Ecto neural progenitor cell (in vitro differentiated cells): ENCODE results near the gene MBNL2.

ENCODE experiments used
- DNase-seq: peaks from one replicate; pipeline ENCODE4 v3.0.0-alpha.2; 2018; ENCODE audit warnings: low spot score

MBNL2 gene

DNA sequence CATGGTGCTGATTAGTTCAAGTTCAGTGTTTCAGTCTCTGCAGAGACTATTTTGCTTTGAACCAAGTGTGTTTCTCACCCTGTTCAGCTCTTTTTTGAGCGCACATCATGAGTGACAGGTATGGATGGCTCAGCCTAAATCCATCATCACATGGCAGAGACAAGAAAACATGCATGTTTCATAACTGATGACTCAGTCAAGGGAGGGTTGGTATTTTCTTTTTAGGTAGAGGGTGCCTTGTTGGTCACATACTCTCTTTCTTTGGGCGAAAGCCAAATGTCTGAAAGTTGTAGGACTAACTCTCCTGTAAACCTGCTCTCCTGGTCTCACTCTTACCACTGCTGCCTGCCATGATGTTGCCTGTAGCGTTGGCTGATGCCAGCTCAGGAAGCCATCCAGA is 163.7 kb downstream of the MBNL2 start:
- no peak for DNase-seq

DNA sequence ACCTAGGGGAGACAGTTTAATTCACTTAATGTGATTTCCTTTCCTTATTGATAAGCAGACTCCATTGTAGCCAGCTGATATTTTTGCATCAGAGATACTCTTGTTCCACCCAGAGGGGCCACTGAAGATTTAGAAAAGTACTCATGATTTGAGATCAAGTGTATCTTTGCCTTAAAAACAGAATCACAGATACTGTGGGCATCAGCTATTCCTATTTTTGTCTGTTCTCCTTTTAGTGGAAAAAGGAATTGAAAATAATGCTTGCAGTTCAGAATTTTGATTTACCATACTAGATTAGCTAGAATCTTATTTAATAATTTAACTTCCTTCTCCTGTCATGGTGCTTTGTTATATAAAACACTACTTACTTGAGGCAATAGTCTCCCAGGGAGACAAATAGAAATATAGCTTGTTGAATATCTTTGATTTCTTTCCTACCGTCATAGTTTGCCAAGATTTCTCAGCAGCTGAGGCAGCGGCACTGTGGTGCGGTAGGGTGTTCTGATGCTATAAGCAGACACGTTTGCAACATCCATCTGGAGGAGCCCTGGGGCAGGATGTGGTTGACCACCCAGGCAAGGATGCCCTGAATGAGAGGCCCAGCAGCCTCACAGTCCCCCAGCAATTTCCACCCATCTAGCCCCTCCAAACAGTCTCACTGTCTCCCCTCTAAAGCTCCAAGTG is 164.8 kb downstream of the MBNL2 start:
- DNase-seq: no peak

DNA sequence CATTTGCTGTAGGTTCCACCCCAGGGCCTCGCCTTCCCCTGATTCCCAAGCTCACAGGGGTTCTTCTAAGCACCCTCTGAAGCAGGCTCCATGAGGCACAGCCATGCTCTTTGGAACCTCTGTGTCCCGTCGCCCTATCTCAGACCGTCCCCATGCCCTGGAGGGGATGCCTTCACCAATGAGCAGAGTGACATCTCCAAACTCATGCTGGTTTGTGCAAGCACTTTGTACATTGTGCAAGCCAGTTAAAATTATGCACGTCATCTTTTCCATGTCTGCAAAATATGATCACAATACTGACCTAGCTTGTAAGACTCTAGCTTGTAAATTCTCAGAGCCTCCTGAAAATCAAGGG is 165.3 kb downstream of the MBNL2 start:
- no peak for DNase-seq

- no peak for DNase-seq
Observed at GRCh38 chr13:97387890-97388289, 165.8 kb downstream of the MBNL2 start.

DNA sequence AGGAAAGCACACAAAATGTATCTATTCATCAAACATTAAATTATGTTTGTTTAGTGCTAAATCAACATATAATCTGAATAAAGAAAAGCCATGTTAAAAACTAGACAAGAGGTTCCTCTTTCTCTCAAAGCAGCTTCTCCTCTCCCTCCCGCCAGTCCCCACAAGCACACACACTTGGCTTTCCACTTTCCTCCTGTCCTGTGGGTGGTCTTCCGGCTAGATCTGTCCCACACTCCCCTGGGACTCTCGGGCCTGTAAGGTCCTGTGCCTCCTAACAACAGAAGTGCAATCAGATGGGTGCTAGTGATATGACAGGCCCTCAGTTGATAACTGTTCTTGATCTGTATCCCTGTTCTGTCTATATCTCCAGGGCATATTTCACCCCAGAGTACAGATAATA is 166.2 kb downstream of the MBNL2 start:
- no peak for DNase-seq

DNA sequence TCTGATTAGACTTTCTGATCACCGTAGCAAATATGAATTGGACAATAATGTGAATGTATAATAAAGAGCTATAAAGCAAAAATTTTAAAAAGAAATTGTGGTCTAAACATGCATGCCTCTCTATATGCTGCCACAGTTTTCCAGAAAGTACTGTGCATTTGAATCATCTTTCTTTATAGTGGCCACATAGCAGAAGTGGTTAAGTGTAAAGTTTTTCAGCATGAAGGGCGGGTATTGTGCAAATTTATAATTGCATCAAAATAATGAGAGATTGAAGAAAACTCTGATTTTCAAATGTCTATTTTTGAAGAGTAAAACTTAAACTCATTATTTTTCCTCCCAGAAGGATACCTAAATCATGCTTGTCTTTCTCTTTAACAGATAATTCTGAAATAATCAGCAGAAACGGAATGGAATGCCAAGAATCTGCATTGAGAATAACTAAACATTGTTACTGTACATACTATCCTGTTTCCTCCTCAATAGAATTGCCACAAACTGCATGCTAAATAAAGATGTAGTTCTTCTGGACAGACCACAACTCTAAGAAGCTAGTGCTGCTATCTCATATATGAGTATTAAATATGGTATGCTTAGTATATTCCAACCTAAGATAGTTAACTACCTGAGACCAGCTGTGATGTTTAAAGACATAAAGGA is 168.9 kb downstream of the MBNL2 start:
- DNase-seq: no peak

GRCh38 chr13:97392020-97392419 is 169.9 kb downstream of the MBNL2 start:
- DNase-seq: no peak

GRCh38 chr13:97394542-97394941 is 172.4 kb downstream of the MBNL2 start:
- no peak for DNase-seq

GRCh38 chr13:97395447-97396136 is 173.5 kb downstream of the MBNL2 start:
- no peak for DNase-seq

GRCh38 chr13:97397267-97397666 is 175.1 kb downstream of the MBNL2 start:
- no peak for DNase-seq

DNA sequence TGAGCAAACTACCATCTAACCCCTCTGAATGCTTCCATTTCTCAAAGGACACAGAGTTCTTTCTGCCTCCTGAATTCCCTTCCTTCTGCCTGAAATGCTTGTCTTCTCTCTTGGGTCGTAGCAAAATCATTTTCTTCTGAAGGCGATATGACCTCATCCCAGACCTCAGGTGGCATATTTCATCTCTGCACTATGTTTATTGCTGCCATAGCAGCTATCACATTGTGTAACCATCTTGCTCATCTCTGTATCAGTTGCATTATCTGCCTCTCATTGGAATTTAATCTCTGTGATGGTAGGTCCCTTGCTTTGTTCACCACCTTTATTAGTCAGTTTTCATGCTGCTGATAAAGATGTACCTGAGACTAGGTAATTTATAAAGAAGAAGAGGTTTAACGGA is 179.3 kb downstream of the MBNL2 start:
- DNase-seq: no peak

DNA sequence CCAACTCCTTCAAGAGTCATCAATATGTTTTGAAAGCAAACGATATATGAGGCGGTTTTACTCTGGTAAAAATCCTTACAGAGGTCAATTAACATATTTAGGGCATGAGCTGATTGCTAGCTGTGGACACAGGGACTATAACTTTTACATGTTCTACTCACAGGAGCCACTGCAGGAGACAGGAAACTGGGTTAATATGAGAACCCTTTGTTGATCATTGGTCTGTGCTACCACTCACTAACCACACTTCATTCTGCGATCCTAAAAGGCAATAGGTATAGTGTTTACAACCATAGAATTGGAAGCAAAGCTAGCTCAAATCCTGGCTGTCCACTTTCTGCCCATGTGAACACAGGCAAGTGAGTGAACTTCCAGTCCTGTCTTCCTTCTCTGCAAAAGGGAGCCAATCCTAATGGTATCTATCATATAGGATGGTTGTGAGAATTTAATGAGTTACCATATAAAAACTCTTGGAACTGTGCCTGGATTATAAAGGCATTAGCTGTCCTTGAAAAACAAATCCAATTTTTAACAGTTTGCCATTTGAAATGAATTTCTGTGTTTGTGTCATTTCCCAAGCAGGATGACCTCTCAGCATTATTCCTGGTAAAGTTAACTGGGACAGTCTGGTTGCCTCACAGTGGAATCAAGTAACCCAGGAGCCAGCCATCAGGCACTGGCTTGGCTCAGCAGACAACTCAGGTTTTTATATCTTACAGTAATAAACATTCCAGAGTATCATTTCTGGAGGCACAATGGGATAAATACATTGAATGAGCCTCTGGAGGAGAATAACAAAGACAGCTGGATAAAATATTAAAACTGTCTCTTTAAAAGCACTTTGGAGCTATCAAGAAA is 182.0 kb downstream of the MBNL2 start:
- no peak for DNase-seq

DNA sequence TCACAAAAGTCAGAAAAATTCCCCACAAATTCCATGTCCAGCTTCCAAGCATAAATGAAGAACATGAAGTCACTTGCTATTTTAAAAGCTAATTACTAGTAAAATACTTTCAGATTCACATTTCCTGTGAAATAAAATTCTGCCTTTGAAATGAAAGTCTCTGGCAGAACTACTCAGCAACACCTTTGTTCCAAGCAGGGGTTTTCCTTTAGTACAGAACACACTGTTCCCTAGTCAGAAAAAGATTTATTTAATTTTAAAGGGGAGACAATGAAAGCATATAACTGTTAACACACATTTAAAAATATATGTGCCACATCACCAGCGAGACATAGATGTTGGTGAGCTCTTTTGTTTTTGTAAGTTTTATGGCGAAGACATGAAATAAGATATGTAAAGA is 185.4 kb downstream of the MBNL2 start:
- no peak for DNase-seq

DNA sequence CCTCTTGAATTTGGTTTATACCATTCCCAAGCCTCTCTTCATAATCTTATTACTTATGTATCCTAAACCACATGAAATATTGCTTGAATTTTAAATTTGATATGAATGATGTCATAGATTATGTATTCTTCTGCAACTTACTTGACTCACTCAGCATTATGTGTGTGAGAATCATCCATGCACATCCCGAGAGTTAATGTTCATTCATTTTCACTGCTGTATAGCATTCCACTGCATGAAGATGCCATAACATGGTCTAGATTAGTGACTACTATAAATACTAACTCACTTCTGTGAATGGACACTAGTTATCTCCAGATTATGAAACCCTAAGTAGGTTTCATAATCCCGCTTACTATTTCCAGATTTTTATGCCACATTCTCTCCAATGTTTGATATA is 186.8 kb downstream of the MBNL2 start:
- DNase-seq: no peak

GRCh38 chr13:97411984-97412383 is 189.9 kb downstream of the MBNL2 start:
- no peak for DNase-seq

GRCh38 chr13:97413694-97414093 is 191.6 kb downstream of the MBNL2 start:
- no peak for DNase-seq

GRCh38 chr13:97414392-97414791 is 192.3 kb downstream of the MBNL2 start:
- no peak for DNase-seq

GRCh38 chr13:97417698-97418097 is 195.6 kb downstream of the MBNL2 start:
- DNase-seq: no peak

- DNase-seq: no peak
Observed at GRCh38 chr13:97422118-97423054, 200.3 kb downstream of the MBNL2 start.

DNA sequence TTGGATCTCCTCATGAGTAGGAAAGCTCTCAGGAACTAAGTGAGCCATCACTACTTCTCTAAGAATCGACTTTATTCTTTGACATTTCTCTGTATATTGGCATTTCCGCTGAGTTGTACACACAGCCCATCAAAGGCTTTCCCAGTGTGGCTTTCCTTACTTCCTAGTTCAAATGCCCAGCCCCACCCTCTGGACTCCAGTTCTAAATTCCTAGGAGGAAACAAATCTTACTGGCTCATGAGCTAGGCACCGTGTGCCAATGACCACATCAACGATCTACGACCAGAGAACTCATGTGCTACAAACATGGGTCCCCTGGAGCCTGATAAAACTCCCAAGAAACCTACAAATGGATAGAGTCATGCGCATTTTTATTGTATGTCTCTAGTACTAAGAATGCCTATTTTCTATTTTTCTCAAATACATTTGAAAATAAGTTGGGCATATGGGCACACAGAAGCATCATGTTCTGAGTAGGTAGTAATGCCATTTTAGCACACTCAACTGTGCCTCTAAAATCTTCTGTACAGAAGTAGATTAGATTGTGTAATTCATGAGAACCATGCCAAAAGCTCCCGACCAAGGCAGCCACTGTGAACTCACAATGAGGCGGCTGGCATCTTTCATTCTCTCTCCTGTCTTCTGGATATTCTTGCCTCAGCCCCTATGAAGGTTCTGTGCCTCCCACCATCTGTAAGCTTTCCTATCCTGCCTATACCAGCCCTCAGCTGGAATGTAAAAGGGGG is 201.3 kb downstream of the MBNL2 start:
- no peak for DNase-seq

DNA sequence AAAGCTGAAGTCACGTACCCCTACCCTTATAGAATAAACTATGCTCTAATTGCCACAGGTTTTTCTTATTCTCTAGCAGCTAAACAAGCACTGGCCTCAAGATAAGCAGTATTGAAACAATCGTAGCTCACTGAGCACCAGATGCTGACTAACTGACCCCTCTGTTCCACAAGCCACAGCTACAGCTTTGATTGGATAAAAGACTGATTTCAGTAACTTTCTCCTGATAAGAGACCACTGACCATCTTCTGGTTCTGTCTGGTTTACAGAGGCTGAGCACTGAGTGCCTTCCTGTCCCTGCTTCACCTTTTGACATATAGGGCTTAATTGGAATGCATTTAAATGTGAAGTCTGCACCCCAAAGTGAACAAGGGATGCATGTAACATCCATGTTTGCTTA is 203.5 kb downstream of the MBNL2 start:
- DNase-seq: no peak
